K562 (cell line): Measurements from ENCODE around the gene SPATA32.
"Not testable (repeated sequence)": the region's sequence is repeated elsewhere in the genome, so short reads cannot be mapped to it uniquely, and the experiment has no call there.

Experiments used
- FOXM1 ChIP-seq, 2 experiments: fragments of 450-650 bp in 1 of 2; sonication (generic) in 1 of 2; formaldehyde crosslinking in 1 of 2; IDR thresholded peaks; 2 replicates each; pipeline versions ENCODE4 v1.6.1 to v1.9.0; 2017 to 2022; ENCODE audit warnings: low read depth in 2 of 2, mild to moderate bottlenecking in 2 of 2, missing genetic modification reagents in 1 of 2, moderate library complexity in 1 of 2
- MTF1 ChIP-seq: fragments of 250-450 bp; sonication (Bioruptor Pico); IDR thresholded peaks from 2 replicates; pipeline ENCODE4 v1.9.0; 2021; ENCODE audit warnings: moderate library complexity, mild to moderate bottlenecking, inconsistent platforms, borderline replicate concordance
- TF ChIP-seq, protein P1 (sequence below): fragments of 250-450 bp; sonication (Bioruptor Pico); IDR thresholded peaks from 2 replicates; pipeline ENCODE4 v1.5.0; 2021; ENCODE audit warnings: mild to moderate bottlenecking, borderline replicate concordance
- TF ChIP-seq, protein P2 (sequence below): fragments of 250-450 bp; sonication (Bioruptor Pico); IDR thresholded peaks from 2 replicates; pipeline ENCODE4 v1.9.0; 2021; ENCODE audit warnings: mild to moderate bottlenecking, inconsistent platforms
- TF ChIP-seq, protein P3 (sequence below): sonication (generic); formaldehyde crosslinking; IDR thresholded peaks from 2 replicates; pipeline ENCODE4 v1.8.0; 2022; ENCODE audit warnings: mild to moderate bottlenecking, low read depth, missing genetic modification reagents
- TF ChIP-seq, protein P4 (sequence below), 2 experiments: fragments of 450-650 bp in 1 of 2; sonication (generic) in 1 of 2; formaldehyde crosslinking in 1 of 2; IDR thresholded peaks; 2 replicates each; pipeline versions ENCODE4 v1.7.1 to v1.9.0; 2016 to 2022; ENCODE audit warnings: inconsistent platforms in 1 of 2, mild to moderate bottlenecking in 1 of 2, missing genetic modification reagents in 1 of 2

DNA sequence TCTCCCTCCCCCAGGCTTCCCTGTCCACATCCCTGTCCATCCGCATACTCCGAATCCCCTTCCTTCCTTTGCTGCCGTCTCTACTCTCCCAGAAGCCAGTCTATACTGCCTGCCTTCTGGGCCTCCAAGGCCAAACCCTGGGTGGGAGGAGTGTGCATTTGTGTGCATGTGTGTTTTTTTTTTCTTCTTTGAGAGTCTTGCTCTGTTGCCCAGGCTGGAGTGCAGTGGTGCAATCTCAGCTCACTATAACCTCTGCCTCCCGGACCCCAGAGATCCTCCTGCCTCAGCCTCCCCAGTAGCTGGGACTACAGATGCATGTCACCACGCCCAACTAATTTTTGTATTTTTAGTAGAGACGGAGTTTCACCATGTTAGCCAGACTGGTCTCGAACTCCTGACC lies 8.7 kb downstream of the SPATA32 start:
- not testable (repeated sequence) for TF ChIP-seq FOXM1 (IDR thresholded peaks at IDR 0.05; ENCODE audit: low read depth); FOXM1 (CRISPR knock-in tag; IDR thresholded peaks at IDR 0.05; ENCODE audit: low read depth); MTF1 (CRISPR knock-in tag)
- TF ChIP-seq, protein P1, sequence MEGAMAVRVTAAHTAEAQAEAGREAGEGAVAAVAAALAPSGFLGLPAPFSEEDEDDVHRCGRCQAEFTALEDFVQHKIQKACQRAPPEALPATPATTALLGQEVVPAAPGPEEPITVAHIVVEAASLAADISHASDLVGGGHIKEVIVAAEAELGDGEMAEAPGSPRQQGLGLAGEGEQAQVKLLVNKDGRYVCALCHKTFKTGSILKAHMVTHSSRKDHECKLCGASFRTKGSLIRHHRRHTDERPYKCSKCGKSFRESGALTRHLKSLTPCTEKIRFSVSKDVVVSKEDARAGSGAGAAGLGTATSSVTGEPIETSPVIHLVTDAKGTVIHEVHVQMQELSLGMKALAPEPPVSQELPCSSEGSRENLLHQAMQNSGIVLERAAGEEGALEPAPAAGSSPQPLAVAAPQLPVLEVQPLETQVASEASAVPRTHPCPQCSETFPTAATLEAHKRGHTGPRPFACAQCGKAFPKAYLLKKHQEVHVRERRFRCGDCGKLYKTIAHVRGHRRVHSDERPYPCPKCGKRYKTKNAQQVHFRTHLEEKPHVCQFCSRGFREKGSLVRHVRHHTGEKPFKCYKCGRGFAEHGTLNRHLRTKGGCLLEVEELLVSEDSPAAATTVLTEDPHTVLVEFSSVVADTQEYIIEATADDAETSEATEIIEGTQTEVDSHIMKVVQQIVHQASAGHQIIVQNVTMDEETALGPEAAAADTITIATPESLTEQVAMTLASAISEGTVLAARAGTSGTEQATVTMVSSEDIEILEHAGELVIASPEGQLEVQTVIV, result not testable (repeated sequence)
- TF ChIP-seq, protein P2, sequence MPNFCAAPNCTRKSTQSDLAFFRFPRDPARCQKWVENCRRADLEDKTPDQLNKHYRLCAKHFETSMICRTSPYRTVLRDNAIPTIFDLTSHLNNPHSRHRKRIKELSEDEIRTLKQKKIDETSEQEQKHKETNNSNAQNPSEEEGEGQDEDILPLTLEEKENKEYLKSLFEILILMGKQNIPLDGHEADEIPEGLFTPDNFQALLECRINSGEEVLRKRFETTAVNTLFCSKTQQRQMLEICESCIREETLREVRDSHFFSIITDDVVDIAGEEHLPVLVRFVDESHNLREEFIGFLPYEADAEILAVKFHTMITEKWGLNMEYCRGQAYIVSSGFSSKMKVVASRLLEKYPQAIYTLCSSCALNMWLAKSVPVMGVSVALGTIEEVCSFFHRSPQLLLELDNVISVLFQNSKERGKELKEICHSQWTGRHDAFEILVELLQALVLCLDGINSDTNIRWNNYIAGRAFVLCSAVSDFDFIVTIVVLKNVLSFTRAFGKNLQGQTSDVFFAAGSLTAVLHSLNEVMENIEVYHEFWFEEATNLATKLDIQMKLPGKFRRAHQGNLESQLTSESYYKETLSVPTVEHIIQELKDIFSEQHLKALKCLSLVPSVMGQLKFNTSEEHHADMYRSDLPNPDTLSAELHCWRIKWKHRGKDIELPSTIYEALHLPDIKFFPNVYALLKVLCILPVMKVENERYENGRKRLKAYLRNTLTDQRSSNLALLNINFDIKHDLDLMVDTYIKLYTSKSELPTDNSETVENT (CRISPR knock-in tag), result not testable (repeated sequence)
- TF ChIP-seq, protein P3, sequence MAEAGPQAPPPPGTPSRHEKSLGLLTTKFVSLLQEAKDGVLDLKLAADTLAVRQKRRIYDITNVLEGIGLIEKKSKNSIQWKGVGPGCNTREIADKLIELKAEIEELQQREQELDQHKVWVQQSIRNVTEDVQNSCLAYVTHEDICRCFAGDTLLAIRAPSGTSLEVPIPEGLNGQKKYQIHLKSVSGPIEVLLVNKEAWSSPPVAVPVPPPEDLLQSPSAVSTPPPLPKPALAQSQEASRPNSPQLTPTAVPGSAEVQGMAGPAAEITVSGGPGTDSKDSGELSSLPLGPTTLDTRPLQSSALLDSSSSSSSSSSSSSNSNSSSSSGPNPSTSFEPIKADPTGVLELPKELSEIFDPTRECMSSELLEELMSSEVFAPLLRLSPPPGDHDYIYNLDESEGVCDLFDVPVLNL (CRISPR knock-in tag), result not testable (repeated sequence)
- TF ChIP-seq, protein P4, sequence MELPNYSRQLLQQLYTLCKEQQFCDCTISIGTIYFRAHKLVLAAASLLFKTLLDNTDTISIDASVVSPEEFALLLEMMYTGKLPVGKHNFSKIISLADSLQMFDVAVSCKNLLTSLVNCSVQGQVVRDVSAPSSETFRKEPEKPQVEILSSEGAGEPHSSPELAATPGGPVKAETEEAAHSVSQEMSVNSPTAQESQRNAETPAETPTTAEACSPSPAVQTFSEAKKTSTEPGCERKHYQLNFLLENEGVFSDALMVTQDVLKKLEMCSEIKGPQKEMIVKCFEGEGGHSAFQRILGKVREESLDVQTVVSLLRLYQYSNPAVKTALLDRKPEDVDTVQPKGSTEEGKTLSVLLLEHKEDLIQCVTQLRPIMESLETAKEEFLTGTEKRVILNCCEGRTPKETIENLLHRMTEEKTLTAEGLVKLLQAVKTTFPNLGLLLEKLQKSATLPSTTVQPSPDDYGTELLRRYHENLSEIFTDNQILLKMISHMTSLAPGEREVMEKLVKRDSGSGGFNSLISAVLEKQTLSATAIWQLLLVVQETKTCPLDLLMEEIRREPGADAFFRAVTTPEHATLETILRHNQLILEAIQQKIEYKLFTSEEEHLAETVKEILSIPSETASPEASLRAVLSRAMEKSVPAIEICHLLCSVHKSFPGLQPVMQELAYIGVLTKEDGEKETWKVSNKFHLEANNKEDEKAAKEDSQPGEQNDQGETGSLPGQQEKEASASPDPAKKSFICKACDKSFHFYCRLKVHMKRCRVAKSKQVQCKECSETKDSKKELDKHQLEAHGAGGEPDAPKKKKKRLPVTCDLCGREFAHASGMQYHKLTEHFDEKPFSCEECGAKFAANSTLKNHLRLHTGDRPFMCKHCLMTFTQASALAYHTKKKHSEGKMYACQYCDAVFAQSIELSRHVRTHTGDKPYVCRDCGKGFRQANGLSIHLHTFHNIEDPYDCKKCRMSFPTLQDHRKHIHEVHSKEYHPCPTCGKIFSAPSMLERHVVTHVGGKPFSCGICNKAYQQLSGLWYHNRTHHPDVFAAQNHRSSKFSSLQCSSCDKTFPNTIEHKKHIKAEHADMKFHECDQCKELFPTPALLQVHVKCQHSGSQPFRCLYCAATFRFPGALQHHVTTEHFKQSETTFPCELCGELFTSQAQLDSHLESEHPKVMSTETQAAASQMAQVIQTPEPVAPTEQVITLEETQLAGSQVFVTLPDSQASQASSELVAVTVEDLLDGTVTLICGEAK (IDR thresholded peaks at IDR 0.05), result not testable (repeated sequence)
- TF ChIP-seq, protein P4 (CRISPR knock-in tag; IDR thresholded peaks at IDR 0.05), result not testable (repeated sequence)
